PFSK-1 (cell line): ENCODE results near the gene TSPAN4.
A peak's percentile ranks its signal among the peaks of the same experiment; 100 is the strongest.

ENCODE experiments used
- FOXP2 ChIP-seq: optimal IDR thresholded peaks from 2 replicates; pipeline ENCODE3; 2011; ENCODE audit warnings: borderline replicate concordance, control low read depth, inconsistent platforms; ENCODE audit not compliant: insufficient read depth; ENCODE audit errors: extremely low read length, extremely low read depth
- POLR2AphosphoS5 ChIP-seq: IDR thresholded peaks from 2 replicates; pipeline ENCODE4 v1.6.1; 2012; ENCODE audit warnings: low read depth, mild to moderate bottlenecking, control low read depth, low read length, moderate library complexity
- REST ChIP-seq, 2 experiments: IDR thresholded peaks; 2 replicates each; pipeline versions ENCODE4 v1.6.1 to v1.8.0; 2011 to 2012; ENCODE audit warnings: low read depth in 2 of 2, low read length in 2 of 2, control low read depth in 1 of 2, inconsistent platforms in 1 of 2, mild to moderate bottlenecking in 1 of 2, moderate library complexity in 1 of 2; ENCODE audit not compliant: insufficient read depth in 1 of 2
- SIN3A ChIP-seq: IDR thresholded peaks from 2 replicates; pipeline ENCODE4 v1.6.1; 2012; ENCODE audit warnings: mild to moderate bottlenecking, low read length, moderate library complexity, borderline replicate concordance; ENCODE audit not compliant: insufficient read depth
- TAF1 ChIP-seq: IDR thresholded peaks from 2 replicates; pipeline ENCODE4 v1.6.1; 2012; ENCODE audit warnings: low read length, control low read depth, borderline replicate concordance; ENCODE audit not compliant: insufficient read depth

TSPAN4 gene

GRCh38 chr11:837189-837989, 5.3 kb upstream of the TSPAN4 start:
- no peak for TF ChIP-seq REST (IDR thresholded peaks at IDR 0.05; ENCODE audit: insufficient read depth in 1 of 2, low read depth in 2 of 2, low read length in 2 of 2)
- no peak for TF ChIP-seq SIN3A
- no peak for TF ChIP-seq TAF1
- TF ChIP-seq POLR2AphosphoS5, result no peak; the same call in 1 of the 2 replicates
- TF ChIP-seq FOXP2, result no peak

- TF ChIP-seq SIN3A, result no peak
- TF ChIP-seq POLR2AphosphoS5, result peak; percentile 17
Observed at GRCh38 chr11:837990-838307, 4.7 kb upstream of the TSPAN4 start.

- TF ChIP-seq REST (IDR thresholded peaks at IDR 0.05; ENCODE audit: insufficient read depth in 1 of 2, low read depth in 2 of 2, low read length in 2 of 2) (no peak), SIN3A (peak; percentile 14; the same call in 1 of the 2 replicates), FOXP2 (no peak), TAF1 (no peak; the same call in 1 of the 2 replicates), POLR2AphosphoS5 (no peak; the same call in 1 of the 2 replicates)
Observed at GRCh38 chr11:838441-839279, 4.0 kb upstream of the TSPAN4 start.

GRCh38 chr11:839280-839623, 3.4 kb upstream of the TSPAN4 start:
- no peak for TF ChIP-seq REST (IDR thresholded peaks at IDR 0.05; ENCODE audit: insufficient read depth in 1 of 2, low read depth in 2 of 2, low read length in 2 of 2)
- peak; percentile 57; the same call in 1 of the 2 replicates for TF ChIP-seq POLR2AphosphoS5

- TF ChIP-seq TAF1 (no peak), POLR2AphosphoS5 (0 out of 2 replicates have a peak, but pooled peaks have one; percentile 29), SIN3A (peak; percentile 38; the same call in 1 of the 2 replicates), FOXP2 (no peak), REST (IDR thresholded peaks at IDR 0.05; ENCODE audit: insufficient read depth in 1 of 2, low read depth in 2 of 2, low read length in 2 of 2) (no peak)
Observed at GRCh38 chr11:839875-840617, 2.6 kb upstream of the TSPAN4 start.
